Ovary (tissue), 9 donors: ENCODE results near the gene GNL3L. TPM values are rescaled to one million over a fixed set of nuclear protein-coding genes. Genes with fewer than 3 reads are reported as not detected.
"Not testable (repeated sequence)": the region's sequence is repeated elsewhere in the genome, so short reads cannot be mapped to it uniquely, and the experiment has no call there.

Source experiments
- DNase-seq, 5 donors: peaks; one replicate each; pipeline ENCODE4 v3.0.0-alpha.2; 2019 to 2020
- H3K27ac ChIP-seq, 2 donors: fragments of 200-600 bp; one replicate each; pipeline versions ENCODE4 v1.5.1 to v1.8.0; 2019 to 2022
- H3K27me3 ChIP-seq: fragments of 200-600 bp; one replicate; pipeline ENCODE4 v1.8.0; 2022
- H3K36me3 ChIP-seq: fragments of 200-600 bp; sonication (generic); one replicate; pipeline ENCODE4 v1.5.1; 2019
- H3K4me1 ChIP-seq: one replicate; pipeline ENCODE4 v1.8.1; 2013; ENCODE audit warnings: mild to moderate bottlenecking, moderate library complexity; ENCODE audit not compliant: insufficient read depth
- H3K4me3 ChIP-seq: fragments of 200-600 bp; sonication (generic); one replicate; pipeline ENCODE4 v1.5.1; 2017
- H3K9me3 ChIP-seq, 2 donors: fragments of 200-600 bp in 1 of 2; sonication (generic) in 1 of 2; one replicate each; pipeline versions ENCODE4 v1.5.1 to v1.8.1; 2013 to 2019; ENCODE audit warnings: mild to moderate bottlenecking in 1 of 2, moderate library complexity in 1 of 2
- EP300 ChIP-seq: sonication (generic); formaldehyde crosslinking; IDR thresholded peaks from one replicate; pipeline ENCODE4 v1.6.1; 2017; ENCODE audit warnings: antibody characterized with exemption
- POLR2A ChIP-seq: fragments of 450-650 bp; IDR thresholded peaks from one replicate; pipeline ENCODE4 v1.6.1; 2017; ENCODE audit warnings: antibody characterized with exemption, mild to moderate bottlenecking, moderate library complexity
- WGBS, 3 donors: extraction: QIAGEN DNeasy Blood & Tissue Kit in 1 of 3; methylation state at CpG; one replicate each; pipeline versions ENCODE4 v1.1.5 to v1.1.7; 2013 to 2017; 5-methylcytosine and 5-hydroxymethylcytosine counted together
- intact Hi-C, 4 donors: fragments of 100-400 bp; cut with DNase I; formaldehyde crosslinking; loops; one replicate each; pipeline versions ENCODE4 v1.11.0 to v1.15.1; 2022 to 2023
- polyA plus RNA-seq, 2 donors: library from polyadenylated mRNA; stranded (reverse); fragments of 200-250 nt in 1 of 2; fragments of 350-450 nt in 1 of 2; fragmentation: Illumina TruSeq in 1 of 2; extraction: RNeasy Lipid Tissue Mini Kit (QIAGEN cat#74804) in 1 of 2; gene quantifications; one replicate each; pipeline ENCODE4 v1.2.3, GENCODE V29; 2013 to 2014
- total RNA-seq, 7 donors: library from RNA; depleted of rRNA in 2 of 7; stranded (reverse); fragments of >200 nt in 2 of 7; fragmentation: NEBNext Ultra II Directional in 3 of 7; extraction: Animal tissue kit (Norgen Biotek cat#: 25700) in 3 of 7; gene quantifications; one replicate each; pipeline versions ENCODE4 v1.1.0 to v1.2.4, GENCODE V29; 2016 to 2023
- TF ChIP-seq, protein P1 (sequence below), 3 donors: fragments of 450-650 bp in 2 of 3; fragments of 200-600 bp in 1 of 3; IDR thresholded peaks; one replicate each; pipeline versions ENCODE4 v1.5.1 to v1.8.0; 2016 to 2022; ENCODE audit warnings: antibody characterized with exemption in 3 of 3, mild to moderate bottlenecking in 1 of 3
- donor health status: DM: no; HTN: no; CAD: no; lungs with moderate emphysema.
- donor health status: DM: no; HTN: no; CAD: no.
- donor health status: Bipolar disorder and iron deficiency.
- donor health status: DM: yes; HTN: yes; CAD: no.
- donor health status: DM: no; HTN: no; CAD: no.
- donor health status: DM: yes; HTN: yes; CAD: no.

Gene GNL3L
- total and polyA plus RNA-seq, 9 donors = 5.8 to 42.2 (median 23.8) TPM

DNA sequence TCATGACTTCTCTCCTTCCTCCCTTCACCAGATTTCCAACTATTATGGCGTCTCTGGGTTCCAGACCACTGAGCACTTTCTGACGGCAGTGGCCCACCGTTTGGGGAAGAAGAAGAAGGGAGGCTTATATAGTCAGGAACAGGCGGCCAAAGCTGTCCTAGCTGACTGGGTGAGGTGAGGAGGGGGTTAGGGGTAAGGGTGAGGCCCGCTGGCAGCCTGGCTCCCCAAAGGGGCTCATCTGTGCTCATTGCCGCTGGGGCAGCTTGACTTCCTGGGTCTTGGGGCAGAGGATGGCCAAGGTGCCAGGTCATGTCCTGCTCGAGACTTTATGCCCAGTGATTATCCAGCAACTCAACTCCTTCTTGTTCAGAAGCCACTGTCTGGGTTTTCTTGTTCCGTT lies 21.8 kb downstream of the GNL3L start:
- 80 to 82% (median 82%) methylated on average over 8 of the region's 8 CpGs for WGBS, 3 donors
- H3K36me3 ChIP-seq = no peaks in the 10 kb centered on the region
- intact Hi-C loops = no loop called here

DNA sequence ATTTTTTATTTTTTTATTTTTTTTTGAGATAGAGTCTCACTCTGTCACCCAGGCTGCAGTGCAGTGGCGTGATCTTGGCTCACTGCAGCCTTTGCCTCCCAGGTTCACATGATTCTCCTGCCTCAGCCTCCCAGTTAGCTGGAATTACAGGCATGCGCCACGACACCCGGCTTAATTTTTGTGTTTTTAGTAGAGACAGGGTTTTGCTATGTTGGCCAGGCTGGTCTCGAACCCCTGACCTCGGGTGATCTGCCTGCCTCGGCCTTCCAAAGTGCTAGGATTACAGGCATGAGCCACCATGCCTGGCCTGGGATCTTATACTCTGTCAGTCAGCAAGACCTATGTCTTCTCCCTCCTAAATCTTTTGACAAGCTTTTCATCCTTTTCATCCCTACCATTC lies 25.0 kb downstream of the GNL3L start:
- 83 to 92% (median 83%) methylated on average over 7 of the region's 7 CpGs for WGBS, 3 donors
- DNase-seq, intact Hi-C loops, H3K4me1 ChIP-seq, H3K27ac ChIP-seq, H3K27me3 ChIP-seq, H3K9me3 ChIP-seq, H3K36me3 ChIP-seq, H3K4me3 ChIP-seq: not testable (repeated sequence)

More for the DNA sequence above, 21.8 kb downstream of the GNL3L start:
- no peak for DNase-seq
- TF ChIP-seq EP300 = no peak
- no peak for TF ChIP-seq POLR2A
- TF ChIP-seq, protein P1, sequence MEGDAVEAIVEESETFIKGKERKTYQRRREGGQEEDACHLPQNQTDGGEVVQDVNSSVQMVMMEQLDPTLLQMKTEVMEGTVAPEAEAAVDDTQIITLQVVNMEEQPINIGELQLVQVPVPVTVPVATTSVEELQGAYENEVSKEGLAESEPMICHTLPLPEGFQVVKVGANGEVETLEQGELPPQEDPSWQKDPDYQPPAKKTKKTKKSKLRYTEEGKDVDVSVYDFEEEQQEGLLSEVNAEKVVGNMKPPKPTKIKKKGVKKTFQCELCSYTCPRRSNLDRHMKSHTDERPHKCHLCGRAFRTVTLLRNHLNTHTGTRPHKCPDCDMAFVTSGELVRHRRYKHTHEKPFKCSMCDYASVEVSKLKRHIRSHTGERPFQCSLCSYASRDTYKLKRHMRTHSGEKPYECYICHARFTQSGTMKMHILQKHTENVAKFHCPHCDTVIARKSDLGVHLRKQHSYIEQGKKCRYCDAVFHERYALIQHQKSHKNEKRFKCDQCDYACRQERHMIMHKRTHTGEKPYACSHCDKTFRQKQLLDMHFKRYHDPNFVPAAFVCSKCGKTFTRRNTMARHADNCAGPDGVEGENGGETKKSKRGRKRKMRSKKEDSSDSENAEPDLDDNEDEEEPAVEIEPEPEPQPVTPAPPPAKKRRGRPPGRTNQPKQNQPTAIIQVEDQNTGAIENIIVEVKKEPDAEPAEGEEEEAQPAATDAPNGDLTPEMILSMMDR (IDR thresholded peaks at IDR 0.05) = no peak
- Histone ChIP-seq H3K9me3 (no peaks in the 10 kb centered on the region), H3K27me3 (no peaks in the 10 kb centered on the region), H3K4me3 (no peak overlapping the region), H3K4me1 (no peaks in the 10 kb centered on the region), H3K27ac (no peak overlapping the region)

DNA sequence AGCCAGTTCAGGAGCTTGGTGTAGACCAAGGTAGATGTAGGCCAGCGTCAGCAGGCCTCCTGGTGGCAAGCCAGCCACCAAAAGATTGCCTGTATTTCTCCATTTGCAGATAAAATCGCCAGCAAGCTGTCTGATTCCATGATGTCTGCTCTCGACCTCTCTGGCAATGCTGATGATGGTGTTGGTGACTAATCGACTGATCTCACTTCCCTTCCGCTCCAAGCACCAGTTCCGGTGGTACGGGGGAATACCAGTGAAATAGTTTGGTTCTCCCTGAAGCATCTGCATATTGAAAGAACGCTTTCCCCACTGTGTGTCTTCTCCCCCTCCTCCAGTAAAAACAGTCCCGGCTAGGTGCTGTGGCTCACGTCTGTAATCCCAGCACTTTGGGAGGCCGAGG lies 30.4 kb downstream of the GNL3L start:
- Histone ChIP-seq H3K27ac (no peak overlapping the region), H3K27me3 (no peaks in the 10 kb centered on the region), H3K4me3 (no peak overlapping the region), H3K36me3 (no peaks in the 10 kb centered on the region), H3K4me1 (no peaks in the 10 kb centered on the region), H3K9me3 (no peaks in the 10 kb centered on the region)
- intact Hi-C loops = no loop called here
- 79 to 82% (median 80%) methylated on average over 11 of the region's 11 CpGs for WGBS, 3 donors
- TF ChIP-seq EP300 = no peak
- TF ChIP-seq POLR2A = no peak
- TF ChIP-seq, protein P1 (IDR thresholded peaks at IDR 0.05) = no peak
- no peak for DNase-seq

DNA sequence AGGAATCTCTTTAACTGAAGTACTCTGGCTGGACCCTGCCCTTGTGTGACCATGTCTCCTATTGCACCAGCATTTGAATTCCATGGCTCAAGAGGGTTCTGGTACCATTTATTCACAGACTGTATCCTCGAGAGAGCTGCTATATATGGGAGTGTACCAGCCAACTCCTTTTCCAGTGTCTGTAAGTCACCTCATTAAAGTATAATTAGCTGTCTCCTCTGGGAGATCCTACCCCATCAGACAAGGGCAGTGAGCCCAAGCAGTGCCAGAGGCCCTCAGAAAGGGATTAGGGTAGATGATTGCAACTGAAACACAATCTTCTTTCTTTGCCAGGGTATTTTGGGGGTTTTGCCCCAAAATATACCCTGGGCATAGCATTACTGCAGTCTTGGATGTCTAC lies 31.6 kb downstream of the GNL3L start:
- TF ChIP-seq, protein P1 (IDR thresholded peaks at IDR 0.05) = no peak
- no peak for TF ChIP-seq POLR2A
- no peak for TF ChIP-seq EP300
- no peak for DNase-seq
- WGBS, 3 donors = 47 to 76% (median 64%) methylated on average over 1 of the region's 1 CpG
- H3K27ac ChIP-seq = no peak overlapping the region
- intact Hi-C loops = no loop called here
- H3K9me3 ChIP-seq = no peaks in the 10 kb centered on the region
- no peaks in the 10 kb centered on the region for H3K4me1 ChIP-seq
- H3K4me3 ChIP-seq = no peak overlapping the region
- no peaks in the 10 kb centered on the region for H3K36me3 ChIP-seq
- H3K27me3 ChIP-seq = no peaks in the 10 kb centered on the region

DNA sequence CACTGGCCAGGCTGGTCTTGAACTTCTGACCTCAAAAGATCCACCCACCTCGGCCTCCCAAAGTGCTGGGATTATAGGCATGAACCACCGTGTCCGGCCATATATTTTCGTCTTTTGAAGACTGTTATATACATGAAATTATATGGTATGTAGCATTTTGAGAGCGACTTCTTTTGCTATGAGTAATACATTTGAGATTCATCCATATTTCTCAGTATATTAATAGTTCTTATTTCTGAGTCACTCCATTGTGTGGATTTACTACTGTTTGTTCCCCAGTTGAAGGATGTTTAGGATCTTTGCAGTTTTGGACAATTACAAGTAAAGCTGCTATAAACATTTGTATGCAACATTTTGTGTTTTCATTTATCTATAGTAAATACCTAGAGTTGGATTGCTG lies 34.9 kb downstream of the GNL3L start:
- WGBS, 3 donors = 79 to 83% (median 82%) methylated on average over 5 of the region's 5 CpGs
- no peak for TF ChIP-seq EP300
- Histone ChIP-seq H3K4me1 (no peaks in the 10 kb centered on the region), H3K9me3 (no peaks in the 10 kb centered on the region), H3K4me3 (no peak overlapping the region), H3K27ac (no peak overlapping the region), H3K27me3 (no peaks in the 10 kb centered on the region), H3K36me3 (no peaks in the 10 kb centered on the region)
- intact Hi-C loops = no loop called here
- no peak for DNase-seq

DNA sequence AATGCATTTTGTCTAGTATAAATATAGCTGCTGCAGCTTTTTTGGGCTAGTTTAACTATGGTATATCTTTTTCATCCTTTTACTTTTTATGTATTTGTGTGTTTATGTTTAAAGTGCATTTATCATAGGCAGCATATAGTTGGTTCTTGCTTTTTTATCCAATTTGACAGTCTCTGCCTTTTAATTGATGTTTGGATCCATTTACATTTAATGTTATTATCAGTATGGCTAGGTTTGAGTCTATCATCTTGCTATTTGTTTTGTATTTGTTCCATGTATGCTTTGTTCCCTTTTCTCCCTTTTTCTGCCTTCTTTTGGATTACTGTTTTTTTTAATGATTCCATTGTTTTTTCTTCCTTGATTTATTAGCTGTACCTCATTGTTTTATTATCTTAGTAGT lies 40.3 kb downstream of the GNL3L start:
- no peak for DNase-seq
- intact Hi-C loops = no loop called here
- Histone ChIP-seq H3K9me3 (no peaks in the 10 kb centered on the region), H3K27ac (no peak overlapping the region), H3K27me3 (no peaks in the 10 kb centered on the region), H3K4me1 (no peaks in the 10 kb centered on the region), H3K36me3 (no peaks in the 10 kb centered on the region), H3K4me3 (no peak overlapping the region)
- TF ChIP-seq, protein P1 (IDR thresholded peaks at IDR 0.05) = no peak
- TF ChIP-seq EP300 = no peak
- TF ChIP-seq POLR2A = no peak

DNA sequence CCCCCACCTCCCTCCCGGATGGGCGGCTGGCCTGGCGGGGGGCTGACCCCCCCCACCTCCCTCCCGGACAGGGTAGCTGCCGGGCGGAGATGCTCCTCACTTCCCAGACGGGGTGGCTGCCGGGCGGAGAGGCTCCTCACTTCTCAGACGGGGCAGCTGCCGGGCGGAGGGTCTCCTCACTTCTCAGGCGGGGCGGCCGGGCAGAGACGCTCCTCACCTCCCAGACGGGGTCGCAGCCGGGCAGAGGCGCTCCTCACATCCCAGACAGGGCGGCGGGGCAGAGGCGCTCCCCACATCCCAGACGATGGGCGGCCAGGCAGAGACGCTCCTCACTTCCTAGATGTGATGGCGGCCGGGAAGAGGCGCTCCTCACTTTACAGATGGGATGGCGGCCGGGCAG lies 42.6 kb downstream of the GNL3L start:
- H3K27me3 ChIP-seq, intact Hi-C loops, H3K36me3 ChIP-seq, H3K4me1 ChIP-seq, DNase-seq, H3K4me3 ChIP-seq, H3K27ac ChIP-seq, H3K9me3 ChIP-seq: not testable (repeated sequence)
- 96% methylated on average over 5 to 31 of the region's 31 CpGs for WGBS, 3 donors
